OCI-LY3 (cell line): ENCODE measurements around the gene CYFIP2.

Experiments
- EZH2phosphoT487 ChIP-seq: fragments of 200-600 bp; shearing (Covaris generic); IDR thresholded peaks from 2 replicates; pipeline ENCODE4 v1.6.1; 2018; ENCODE audit warnings: antibody characterized with exemption, mixed run types, low read depth
- TF ChIP-seq, protein P1 (sequence below): fragments of 200-600, 300-600 bp; sonication (generic); IDR thresholded peaks from 2 replicates; pipeline ENCODE4 v1.5.1; 2014; ENCODE audit warnings: antibody characterized with exemption, low read length, low read depth

DNA sequence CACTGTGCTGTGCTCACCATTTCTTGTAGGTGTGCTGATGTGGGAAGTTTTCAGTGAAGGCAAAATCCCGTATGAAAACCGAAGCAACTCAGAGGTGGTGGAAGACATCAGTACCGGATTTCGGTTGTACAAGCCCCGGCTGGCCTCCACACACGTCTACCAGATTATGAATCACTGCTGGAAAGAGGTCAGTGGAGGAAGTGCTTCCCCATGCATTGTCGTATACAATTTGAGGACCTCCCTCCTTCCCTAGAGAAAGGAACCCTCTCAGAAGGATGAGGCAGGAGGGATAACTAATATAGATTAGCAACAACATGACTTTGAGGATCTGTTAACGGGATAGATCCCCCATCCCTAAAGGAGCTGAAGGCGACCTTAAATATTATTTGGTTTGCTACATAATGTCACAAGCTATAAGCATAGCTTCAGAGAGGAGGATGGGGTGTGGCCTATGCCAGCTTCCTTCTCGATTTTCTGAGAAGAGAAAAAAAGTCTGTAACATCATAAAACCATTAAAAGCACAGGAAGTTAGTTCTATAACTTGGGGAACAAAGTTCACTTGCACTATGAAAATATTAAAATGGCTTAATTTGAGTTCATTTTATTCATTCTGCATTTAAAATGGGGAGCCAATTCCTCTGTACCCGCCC, 17.0 kb upstream of the CYFIP2 start:
- TF ChIP-seq, protein P1, sequence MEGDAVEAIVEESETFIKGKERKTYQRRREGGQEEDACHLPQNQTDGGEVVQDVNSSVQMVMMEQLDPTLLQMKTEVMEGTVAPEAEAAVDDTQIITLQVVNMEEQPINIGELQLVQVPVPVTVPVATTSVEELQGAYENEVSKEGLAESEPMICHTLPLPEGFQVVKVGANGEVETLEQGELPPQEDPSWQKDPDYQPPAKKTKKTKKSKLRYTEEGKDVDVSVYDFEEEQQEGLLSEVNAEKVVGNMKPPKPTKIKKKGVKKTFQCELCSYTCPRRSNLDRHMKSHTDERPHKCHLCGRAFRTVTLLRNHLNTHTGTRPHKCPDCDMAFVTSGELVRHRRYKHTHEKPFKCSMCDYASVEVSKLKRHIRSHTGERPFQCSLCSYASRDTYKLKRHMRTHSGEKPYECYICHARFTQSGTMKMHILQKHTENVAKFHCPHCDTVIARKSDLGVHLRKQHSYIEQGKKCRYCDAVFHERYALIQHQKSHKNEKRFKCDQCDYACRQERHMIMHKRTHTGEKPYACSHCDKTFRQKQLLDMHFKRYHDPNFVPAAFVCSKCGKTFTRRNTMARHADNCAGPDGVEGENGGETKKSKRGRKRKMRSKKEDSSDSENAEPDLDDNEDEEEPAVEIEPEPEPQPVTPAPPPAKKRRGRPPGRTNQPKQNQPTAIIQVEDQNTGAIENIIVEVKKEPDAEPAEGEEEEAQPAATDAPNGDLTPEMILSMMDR, result no peak
- no peak for TF ChIP-seq EZH2phosphoT487
